Spinal cord (tissue), 10 donors: ENCODE results near the gene CPNE5. TPM values are rescaled to one million over a fixed set of nuclear protein-coding genes. Genes with fewer than 3 reads are reported as not detected.

Experiments used
- DNase-seq, 6 donors: peaks; one replicate each; pipeline versions ENCODE4 v3.0.0 to v3.0.0-alpha.2; 2013 to 2015; ENCODE audit warnings: low spot score in 6 of 6, low read depth in 4 of 6
- H3K27ac ChIP-seq: one replicate; pipeline ENCODE4 v1.5.1; 2013; ENCODE audit warnings: low read depth, low read length, control low read depth
- H3K27me3 ChIP-seq: one replicate; pipeline ENCODE4 v1.6.1; 2013; ENCODE audit warnings: low read length; ENCODE audit not compliant: control insufficient read depth, insufficient read depth
- H3K36me3 ChIP-seq: one replicate; pipeline ENCODE4 v1.6.1; 2013; ENCODE audit warnings: low read length; ENCODE audit not compliant: control insufficient read depth, insufficient read depth
- H3K4me1 ChIP-seq: one replicate; pipeline ENCODE4 v1.6.1; 2013; ENCODE audit warnings: low read length; ENCODE audit not compliant: control insufficient read depth, insufficient read depth
- H3K4me3 ChIP-seq: one replicate; pipeline ENCODE4 v1.5.1; 2013; ENCODE audit warnings: low read depth, low read length, control low read depth
- H3K9me3 ChIP-seq: one replicate; pipeline ENCODE4 v1.6.1; 2013; ENCODE audit warnings: low read length; ENCODE audit not compliant: control insufficient read depth, insufficient read depth
- WGBS: methylation state at CpG from one replicate; pipeline ENCODE4 v1.1.5; 2013; ENCODE audit warnings: missing lambda C conversion rate; ENCODE audit not compliant: insufficient coverage; 5-methylcytosine and 5-hydroxymethylcytosine counted together
- polyA plus RNA-seq, 2 donors: library from polyadenylated mRNA; unstranded; fragments of 120-200 nt; gene quantifications; one replicate each; pipeline ENCODE4 v1.2.1, GENCODE V29; 2013; ENCODE audit not compliant: insufficient read length in 2 of 2
- total RNA-seq, 2 donors: library from RNA; depleted of rRNA in 1 of 2; stranded (reverse); fragments of 120-200 nt in 1 of 2; fragments of >200 nt in 1 of 2; gene quantifications; one replicate each; pipeline versions ENCODE4 v1.2.3 to v1.2.4, GENCODE V29; 2013 to 2014
- donor health status: healthy.

Gene CPNE5
- total and polyA plus RNA-seq, 4 donors, result 9.6 to 88.4 (median 52.8) TPM

- Histone ChIP-seq H3K9me3 (no peaks in the 10 kb centered on the region), H3K27me3 (no peaks in the 10 kb centered on the region)
- 69% methylated on average over 3 of the region's 3 CpGs for WGBS
Measured at GRCh38 chr6:36798852-36799251, 40.4 kb downstream of the CPNE5 start.

GRCh38 chr6:36797653-36798052 lies 41.6 kb downstream of the CPNE5 start:
- no CpG with 5 or more reads among the region's 1 CpG for WGBS
- Histone ChIP-seq H3K4me1 (peaks cover 25% of the 10 kb centered on the region), H3K27me3 (no peaks in the 10 kb centered on the region)

More at GRCh38 chr6:36798852-36799251, 40.4 kb downstream of the CPNE5 start:
- Histone ChIP-seq H3K4me1 (peaks cover 13% of the 10 kb centered on the region), H3K4me3 (no peak overlapping the region), H3K27ac (no peak overlapping the region), H3K36me3 (peaks cover 47% of the 10 kb centered on the region)
- no peak for DNase-seq

GRCh38 chr6:36797055-36797454 lies 42.2 kb downstream of the CPNE5 start:
- Histone ChIP-seq H3K4me1 (peaks cover 31% of the 10 kb centered on the region), H3K36me3 (peaks cover 57% of the 10 kb centered on the region), H3K27ac (no peak overlapping the region), H3K9me3 (no peaks in the 10 kb centered on the region), H3K4me3 (no peak overlapping the region), H3K27me3 (no peaks in the 10 kb centered on the region)
- WGBS, result 97% methylated on average over 10 of the region's 12 CpGs
- DNase-seq, result no peak

More at GRCh38 chr6:36797653-36798052, 41.6 kb downstream of the CPNE5 start:
- Histone ChIP-seq H3K9me3 (no peaks in the 10 kb centered on the region), H3K4me3 (no peak overlapping the region), H3K36me3 (peaks cover 52% of the 10 kb centered on the region), H3K27ac (no peak overlapping the region)
- DNase-seq, result no peak

- DNase-seq, result no peak
- no peaks in the 10 kb centered on the region for H3K27me3 ChIP-seq
- no peaks in the 10 kb centered on the region for H3K9me3 ChIP-seq
- peaks cover 39% of the 10 kb centered on the region for H3K4me1 ChIP-seq
- 61% methylated on average over 4 of the region's 5 CpGs for WGBS
- no peak overlapping the region for H3K27ac ChIP-seq
- H3K4me3 ChIP-seq, result no peak overlapping the region
- H3K36me3 ChIP-seq, result peaks cover 57% of the 10 kb centered on the region
Measured at GRCh38 chr6:36794713-36795065, 44.6 kb downstream of the CPNE5 start.

- Histone ChIP-seq H3K36me3 (peaks cover 52% of the 10 kb centered on the region), H3K4me3 (no peak overlapping the region), H3K27me3 (no peaks in the 10 kb centered on the region), H3K4me1 (peaks cover 45% of the 10 kb centered on the region), H3K9me3 (no peaks in the 10 kb centered on the region), H3K27ac (peak overlapping the region; percentile 47)
- 18% methylated on average over 18 of the region's 19 CpGs for WGBS
- peak in 3 of 6 donors; percentile 42 to 85 (median 70) for DNase-seq
Measured at GRCh38 chr6:36793913-36794712, 45.1 kb downstream of the CPNE5 start.

- peaks cover 47% of the 10 kb centered on the region for H3K4me1 ChIP-seq
- H3K9me3 ChIP-seq, result no peaks in the 10 kb centered on the region
- H3K4me3 ChIP-seq, result no peak overlapping the region
- WGBS, result 53% methylated on average over 9 of the region's 9 CpGs
- H3K27me3 ChIP-seq, result no peaks in the 10 kb centered on the region
- peak in 1 of 6 donors; percentile 35 for DNase-seq
- peak overlapping the region; percentile 47 for H3K27ac ChIP-seq
- peaks cover 44% of the 10 kb centered on the region for H3K36me3 ChIP-seq
Measured at GRCh38 chr6:36793296-36793912, 45.8 kb downstream of the CPNE5 start.

- Histone ChIP-seq H3K27me3 (no peaks in the 10 kb centered on the region), H3K4me3 (no peak overlapping the region), H3K9me3 (no peaks in the 10 kb centered on the region), H3K36me3 (peaks cover 29% of the 10 kb centered on the region), H3K27ac (no peak overlapping the region), H3K4me1 (peaks cover 52% of the 10 kb centered on the region)
- 66% methylated on average over 6 of the region's 10 CpGs for WGBS
- DNase-seq, result no peak
Measured at GRCh38 chr6:36791521-36792135, 47.6 kb downstream of the CPNE5 start.

GRCh38 chr6:36791085-36791484 lies 48.2 kb downstream of the CPNE5 start:
- Histone ChIP-seq H3K4me1 (peaks cover 52% of the 10 kb centered on the region), H3K27me3 (no peaks in the 10 kb centered on the region), H3K27ac (no peak overlapping the region), H3K4me3 (no peak overlapping the region), H3K9me3 (no peaks in the 10 kb centered on the region), H3K36me3 (peaks cover 26% of the 10 kb centered on the region)
- DNase-seq, result no peak
- WGBS, result no CpG with 5 or more reads among the region's 2 CpGs

GRCh38 chr6:36788768-36789167 lies 50.5 kb downstream of the CPNE5 start:
- Histone ChIP-seq H3K27me3 (no peaks in the 10 kb centered on the region), H3K27ac (peak overlapping the region; percentile 61), H3K4me1 (peaks cover 38% of the 10 kb centered on the region), H3K36me3 (peaks cover 17% of the 10 kb centered on the region), H3K9me3 (no peaks in the 10 kb centered on the region), H3K4me3 (no peak overlapping the region)
- 50% methylated on average over 1 of the region's 4 CpGs for WGBS
- DNase-seq, result peak in 2 of 6 donors; percentile 61 to 79
